SK-N-SH treated with all-trans-retinoic acid at 6 μM for 48 hours (cell line): ENCODE measurements around the gene RPS5.

Experiments
- BACH2 ChIP-seq: fragments of 250-450 bp; sonication (Bioruptor Pico); IDR thresholded peaks from 2 replicates; pipeline ENCODE4 v1.9.0; 2021; ENCODE audit warnings: mild to moderate bottlenecking, borderline replicate concordance
- CSRNP3 ChIP-seq: fragments of 250-450 bp; sonication (Bioruptor Pico); IDR thresholded peaks from 2 replicates; pipeline ENCODE4 v1.5.1; 2021; ENCODE audit warnings: mild to moderate bottlenecking, moderate library complexity
- GLIS3 ChIP-seq: fragments of 250-450 bp; sonication (Bioruptor Pico); IDR thresholded peaks from 2 replicates; pipeline ENCODE4 v1.5.0; 2020; ENCODE audit warnings: mild to moderate bottlenecking, moderate library complexity
- PATZ1 ChIP-seq: fragments of 250-450 bp; sonication (Bioruptor Pico); IDR thresholded peaks from 2 replicates; pipeline ENCODE4 v1.8.0; 2020; ENCODE audit warnings: mild to moderate bottlenecking, moderate library complexity, borderline replicate concordance
- PPARA ChIP-seq: fragments of 250-450 bp; sonication (Bioruptor Pico); IDR thresholded peaks from 2 replicates; pipeline ENCODE4 v1.5.0; 2020; ENCODE audit warnings: mild to moderate bottlenecking, borderline replicate concordance
- RARB ChIP-seq: fragments of 250-450 bp; sonication (Bioruptor Pico); IDR thresholded peaks from 2 replicates; pipeline ENCODE4 v1.8.0; 2021; ENCODE audit warnings: mild to moderate bottlenecking, moderate library complexity
- TCF4 ChIP-seq: fragments of 250-450 bp; sonication (Bioruptor Pico); IDR thresholded peaks from 2 replicates; pipeline ENCODE4 v1.8.0; 2021; ENCODE audit warnings: mild to moderate bottlenecking, moderate library complexity, borderline replicate concordance
- ZNF70 ChIP-seq: fragments of 450-650 bp; formaldehyde crosslinking; IDR thresholded peaks from 2 replicates; pipeline ENCODE4 v1.5.0; 2020; ENCODE audit warnings: mild to moderate bottlenecking, moderate library complexity

GRCh38 chr19:58366585-58367430 lies 20.3 kb upstream of the RPS5 start:
- TF ChIP-seq RARB: no peak
- TF ChIP-seq GLIS3 (CRISPR knock-in tag): no peak
- TF ChIP-seq ZNF70: no peak
- TF ChIP-seq BACH2 (CRISPR knock-in tag): no peak
- no peak for TF ChIP-seq PATZ1 (CRISPR knock-in tag)
- TF ChIP-seq CSRNP3: no peak
- TF ChIP-seq PPARA (CRISPR knock-in tag): no peak
- TF ChIP-seq TCF4 (CRISPR knock-in tag): no peak
